Astrocyte (in vitro differentiated cells and primary cell): Measurements from ENCODE around the gene ZBED1. TPM values are rescaled to one million over a fixed set of nuclear protein-coding genes. Genes with fewer than 3 reads are reported as not detected.

ENCODE experiments used
- DNase-seq: peaks from one replicate; pipeline ENCODE4 v3.0.0-alpha.2; 2010; ENCODE audit warnings: low read depth
- FAIRE-seq: peaks from 2 replicates; lab custom pipeline; 2011; peaks lifted over from hg19 to GRCh38; lab: Jason Lieb, UNC
- H2AFZ ChIP-seq: 2 replicates; pipeline ENCODE4 v1.6.0; 2012; ENCODE audit warnings: low read depth, low read length, inconsistent platforms
- H3K27ac ChIP-seq: 2 replicates; pipeline ENCODE4 v1.5.1; 2011; ENCODE audit warnings: low read depth, low read length, inconsistent platforms
- H3K27me3 ChIP-seq: 2 replicates; pipeline ENCODE4 v1.6.0; 2011; ENCODE audit warnings: low read length, inconsistent platforms; ENCODE audit not compliant: insufficient read depth
- H3K36me3 ChIP-seq: 2 replicates; pipeline ENCODE4 v1.5.1; 2011; ENCODE audit warnings: low read length, inconsistent platforms; ENCODE audit not compliant: insufficient read depth
- H3K4me1 ChIP-seq: 2 replicates; pipeline ENCODE4 v1.5.1; 2011; ENCODE audit warnings: low read length, inconsistent platforms; ENCODE audit not compliant: insufficient read depth
- H3K4me2 ChIP-seq: 2 replicates; pipeline ENCODE4 v1.6.0; 2012; ENCODE audit warnings: low read length, inconsistent platforms
- H3K4me3 ChIP-seq: 2 replicates; pipeline ENCODE4 v1.5.1; 2011; ENCODE audit warnings: low read depth, mild to moderate bottlenecking, low read length, inconsistent platforms; ENCODE audit not compliant: insufficient read depth
- H3K79me2 ChIP-seq: 2 replicates; pipeline ENCODE4 v1.6.0; 2012; ENCODE audit warnings: mild to moderate bottlenecking, low read length, inconsistent platforms; ENCODE audit not compliant: insufficient read depth
- H3K9ac ChIP-seq: 2 replicates; pipeline ENCODE4 v1.6.0; 2012; ENCODE audit warnings: mild to moderate bottlenecking, low read length, inconsistent platforms
- H3K9me3 ChIP-seq: 2 replicates; pipeline ENCODE4 v1.5.1; 2012; ENCODE audit warnings: low read depth, mild to moderate bottlenecking, low read length, inconsistent platforms; ENCODE audit not compliant: insufficient read depth
- H4K20me1 ChIP-seq: 2 replicates; pipeline ENCODE4 v1.6.0; 2012; ENCODE audit warnings: low read length, inconsistent platforms; ENCODE audit not compliant: insufficient read depth
- H3K27ac Mint-ChIP-seq: one replicate; pipeline ENCODE4 v1.8.0; 2021; ENCODE audit warnings: mild to moderate bottlenecking, mixed read lengths; ENCODE audit not compliant: unreplicated experiment
- H3K27me3 Mint-ChIP-seq: one replicate; pipeline ENCODE4 v1.8.0; 2021; ENCODE audit warnings: low read depth, mixed read lengths; ENCODE audit not compliant: unreplicated experiment
- H3K36me3 Mint-ChIP-seq: one replicate; pipeline ENCODE4 v1.8.0; 2021; ENCODE audit warnings: low read depth, mixed read lengths; ENCODE audit not compliant: unreplicated experiment
- H3K4me1 Mint-ChIP-seq: one replicate; pipeline ENCODE4 v1.8.0; 2021; ENCODE audit warnings: low read depth, mixed read lengths; ENCODE audit not compliant: unreplicated experiment
- H3K4me3 Mint-ChIP-seq: one replicate; pipeline ENCODE4 v1.8.0; 2021; ENCODE audit warnings: mild to moderate bottlenecking, moderate library complexity, mixed read lengths; ENCODE audit not compliant: unreplicated experiment
- H3K9me3 Mint-ChIP-seq: one replicate; pipeline ENCODE4 v1.8.0; 2021; ENCODE audit warnings: mild to moderate bottlenecking, mixed read lengths; ENCODE audit not compliant: unreplicated experiment
- CTCF ChIP-seq: IDR thresholded peaks from 2 replicates; pipeline ENCODE4 v1.5.1; 2011; ENCODE audit warnings: low read depth, mild to moderate bottlenecking, inconsistent platforms, low read length, moderate library complexity; ENCODE audit not compliant: insufficient read depth
- EZH2 ChIP-seq: IDR thresholded peaks from 2 replicates; pipeline ENCODE4 v1.6.1; 2012; ENCODE audit warnings: mild to moderate bottlenecking, low read length, inconsistent platforms; ENCODE audit not compliant: insufficient read depth
- total RNA-seq: library from RNA; stranded (reverse); gene quantifications from 2 replicates; pipeline ENCODE4 v1.2.1, GENCODE V29; 2021

The ZBED1 gene
- total RNA-seq, 1 donor from 2014 or later = 19.9 TPM

GRCh38 chrX:2513121-2513664 is 12.4 kb upstream of the ZBED1 start:
- Histone ChIP-seq H2AFZ (no peak overlapping the region), H3K4me3 (no peak overlapping the region), H3K36me3 (no peaks in the 10 kb centered on the region), H4K20me1 (no peaks in the 10 kb centered on the region), H3K9me3 (no peaks in the 10 kb centered on the region), H3K4me1 (no peaks in the 10 kb centered on the region), H3K27ac (no peak overlapping the region), H3K4me2 (no peak overlapping the region), H3K9ac (no peak overlapping the region), H3K79me2 (no peaks in the 10 kb centered on the region), H3K27me3 (peaks cover 5% of the 10 kb centered on the region)
- TF ChIP-seq CTCF (no peak), EZH2 (no peak)
- peaks cover 4% of the 10 kb centered on the region for H3K27me3 Mint-ChIP-seq
- H3K36me3 Mint-ChIP-seq = no peaks in the 10 kb centered on the region
- no peaks in the 10 kb centered on the region for H3K9me3 Mint-ChIP-seq
- peak overlapping the region; percentile 58 for H3K27ac Mint-ChIP-seq
- FAIRE-seq (no peak), DNase-seq (no peak)
- no peak overlapping the region for H3K4me3 Mint-ChIP-seq
- no peaks in the 10 kb centered on the region for H3K4me1 Mint-ChIP-seq

DNA sequence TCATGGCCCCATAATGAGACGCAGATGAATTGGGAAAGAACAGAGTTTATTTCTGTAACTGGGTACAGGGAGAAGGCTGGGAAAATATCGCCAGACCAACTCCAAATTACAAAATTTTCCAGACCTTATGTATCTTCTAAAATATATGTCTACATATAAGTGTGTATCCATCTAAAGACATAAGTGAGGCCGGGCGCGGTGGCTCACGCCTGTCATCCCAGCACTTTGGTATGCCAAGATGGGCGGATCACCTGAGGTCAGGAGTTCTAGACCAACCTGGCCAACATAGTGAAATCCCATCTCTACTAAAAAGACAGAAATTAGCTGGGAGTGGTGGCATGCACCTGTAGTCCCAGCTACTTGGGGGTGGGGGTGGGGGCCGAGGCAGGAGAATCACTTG is 11.7 kb upstream of the ZBED1 start:
- H3K4me1 ChIP-seq = no peaks in the 10 kb centered on the region
- peaks cover 5% of the 10 kb centered on the region for H3K27me3 ChIP-seq
- H3K27ac ChIP-seq = no peak overlapping the region
- H4K20me1 ChIP-seq = no peaks in the 10 kb centered on the region
- no peaks in the 10 kb centered on the region for H3K36me3 Mint-ChIP-seq
- TF ChIP-seq CTCF = no peak
- TF ChIP-seq EZH2 = no peak
- H3K27ac Mint-ChIP-seq = no peak overlapping the region
- no peak overlapping the region for H3K9ac ChIP-seq
- DNase-seq (no peak), FAIRE-seq (no peak)
- no peak overlapping the region for H3K4me3 Mint-ChIP-seq
- H3K79me2 ChIP-seq = no peaks in the 10 kb centered on the region
- no peak overlapping the region for H3K4me3 ChIP-seq
- no peaks in the 10 kb centered on the region for H3K4me1 Mint-ChIP-seq
- no peaks in the 10 kb centered on the region for H3K9me3 ChIP-seq
- no peaks in the 10 kb centered on the region for H3K9me3 Mint-ChIP-seq
- no peak overlapping the region for H2AFZ ChIP-seq
- H3K4me2 ChIP-seq = no peak overlapping the region
- no peaks in the 10 kb centered on the region for H3K36me3 ChIP-seq
- peaks cover 4% of the 10 kb centered on the region for H3K27me3 Mint-ChIP-seq

GRCh38 chrX:2511326-2511725 is 10.6 kb upstream of the ZBED1 start:
- H3K27ac Mint-ChIP-seq = no peak overlapping the region
- no peaks in the 10 kb centered on the region for H3K4me1 ChIP-seq
- no peak overlapping the region for H3K27ac ChIP-seq
- DNase-seq = no peak
- H3K79me2 ChIP-seq = no peaks in the 10 kb centered on the region
- no peak overlapping the region for H3K4me3 ChIP-seq
- H3K4me2 ChIP-seq = no peak overlapping the region
- peaks cover 2% of the 10 kb centered on the region for H3K27me3 ChIP-seq
- H3K9me3 Mint-ChIP-seq = no peaks in the 10 kb centered on the region
- H3K9ac ChIP-seq = no peak overlapping the region
- H2AFZ ChIP-seq = no peak overlapping the region
- TF ChIP-seq CTCF = no peak
- no peak for TF ChIP-seq EZH2
- H3K4me3 Mint-ChIP-seq = no peak overlapping the region
- peaks cover 4% of the 10 kb centered on the region for H3K27me3 Mint-ChIP-seq
- no peaks in the 10 kb centered on the region for H4K20me1 ChIP-seq
- H3K9me3 ChIP-seq = no peaks in the 10 kb centered on the region
- H3K36me3 Mint-ChIP-seq = no peaks in the 10 kb centered on the region
- no peak for FAIRE-seq
- H3K36me3 ChIP-seq = no peaks in the 10 kb centered on the region
- no peaks in the 10 kb centered on the region for H3K4me1 Mint-ChIP-seq
